ENCODE measurements around the gene CAPN7. TPM values are rescaled to one million over a fixed set of nuclear protein-coding genes. Genes with fewer than 3 reads are reported as not detected.

The CAPN7 gene
- total RNA-seq, 2 experiments from 2014 or later: 22.2 to 27.5 TPM

- no peak for TF ChIP-seq CTCF (IDR thresholded peaks at IDR 0.05)
- no peak for DNase-seq
- Mint-ChIP-seq H3K4me3 (no peak overlapping the region), H3K9me3 (no peaks in the 10 kb centered on the region), H3K36me3 (ENCODE audit: low read depth) (no peaks in the 10 kb centered on the region), H3K4me1 (ENCODE audit: low read depth) (peaks cover 28% of the 10 kb centered on the region), H3K27me3 (no peaks in the 10 kb centered on the region), H3K27ac (no peak overlapping the region)
- ATAC-seq: no peak
- ChIA-PET POLR2A (interaction anchor here (2.5 kb wide), 1 partner anchor 9 kb away, joined by 6 read pairs; no protein-coding TSS in a partner anchor), CTCF (interaction anchor here (1.1 to 2.3 kb wide), 4 partner anchors 10 to 47 kb away, joined by 3 to 7 read pairs (median 6); partner anchors contain the start of gene SH3BP5)
- intact Hi-C loops (cut with micrococcal nuclease): no loop called here
Observed at GRCh38 chr3:15286022-15286421, 80.0 kb downstream of the CAPN7 start.

- H3K4me3 Mint-ChIP-seq: no peak overlapping the region
- DNase-seq: no peak
- H3K36me3 Mint-ChIP-seq (ENCODE audit: low read depth): no peaks in the 10 kb centered on the region
- TF ChIP-seq CTCF (IDR thresholded peaks at IDR 0.05): no peak
- ATAC-seq: no peak
- no peaks in the 10 kb centered on the region for H3K9me3 Mint-ChIP-seq
- CTCF ChIA-PET: interaction anchor here (1.0 to 2.1 kb wide), 5 partner anchors 8 to 45 kb away, joined by 4 to 7 read pairs (median 5); partner anchors contain the start of gene SH3BP5
- H3K4me1 Mint-ChIP-seq (ENCODE audit: low read depth): peaks cover 42% of the 10 kb centered on the region
- intact Hi-C loops (cut with micrococcal nuclease): no loop called here
- POLR2A ChIA-PET: interaction anchor here (1.0 to 1.2 kb wide), 3 partner anchors 9 to 38 kb away, joined by 3 read pairs; no protein-coding TSS in a partner anchor
- H3K27ac Mint-ChIP-seq: no peak overlapping the region
- no peaks in the 10 kb centered on the region for H3K27me3 Mint-ChIP-seq
Observed at GRCh38 chr3:15287565-15288330, 81.7 kb downstream of the CAPN7 start.

GRCh38 chr3:15288331-15289035 is 82.4 kb downstream of the CAPN7 start:
- Mint-ChIP-seq H3K27me3 (no peaks in the 10 kb centered on the region), H3K27ac (no peak overlapping the region), H3K9me3 (no peaks in the 10 kb centered on the region), H3K4me3 (no peak overlapping the region), H3K36me3 (ENCODE audit: low read depth) (no peaks in the 10 kb centered on the region), H3K4me1 (ENCODE audit: low read depth) (peaks cover 44% of the 10 kb centered on the region)
- intact Hi-C loops (cut with micrococcal nuclease): no loop called here
- ATAC-seq: no peak
- no peak for TF ChIP-seq CTCF (IDR thresholded peaks at IDR 0.05)
- no peak for DNase-seq
- ChIA-PET CTCF (interaction anchor here (1.0 to 2.1 kb wide), 5 partner anchors 9 to 78 kb away, joined by 3 to 7 read pairs (median 5); partner anchors contain the start of gene SH3BP5), POLR2A (interaction anchor here (1.1 to 1.2 kb wide), 2 partner anchors 30 to 37 kb away, joined by 3 read pairs; no protein-coding TSS in a partner anchor)

- intact Hi-C loops (cut with micrococcal nuclease): no loop called here
- H3K27ac Mint-ChIP-seq: no peak overlapping the region
- H3K9me3 Mint-ChIP-seq: no peaks in the 10 kb centered on the region
- no peaks in the 10 kb centered on the region for H3K27me3 Mint-ChIP-seq
- DNase-seq (no peak), ATAC-seq (no peak)
- H3K4me1 Mint-ChIP-seq (ENCODE audit: low read depth): peaks cover 36% of the 10 kb centered on the region
- H3K36me3 Mint-ChIP-seq (ENCODE audit: low read depth): no peaks in the 10 kb centered on the region
- H3K4me3 Mint-ChIP-seq: no peak overlapping the region
- ChIA-PET CTCF (interaction anchor here (1.1 to 3.0 kb wide), 2 partner anchors 10 to 77 kb away, joined by 3 to 18 read pairs; no protein-coding TSS in a partner anchor), POLR2A (no interaction called here)
- no peak for TF ChIP-seq CTCF (IDR thresholded peaks at IDR 0.05)
Observed at GRCh38 chr3:15289661-15290060, 83.6 kb downstream of the CAPN7 start.

Measured in activated CD8-positive, alpha-beta T cell treated with anti-CD3 and anti-CD28 coated beads for 36 hours (primary cell).